Measurements from ENCODE around the gene IFNA14.
"Not testable (repeated sequence)": the region's sequence is repeated elsewhere in the genome, so short reads cannot be mapped to it uniquely, and the experiment has no call there.

DNA sequence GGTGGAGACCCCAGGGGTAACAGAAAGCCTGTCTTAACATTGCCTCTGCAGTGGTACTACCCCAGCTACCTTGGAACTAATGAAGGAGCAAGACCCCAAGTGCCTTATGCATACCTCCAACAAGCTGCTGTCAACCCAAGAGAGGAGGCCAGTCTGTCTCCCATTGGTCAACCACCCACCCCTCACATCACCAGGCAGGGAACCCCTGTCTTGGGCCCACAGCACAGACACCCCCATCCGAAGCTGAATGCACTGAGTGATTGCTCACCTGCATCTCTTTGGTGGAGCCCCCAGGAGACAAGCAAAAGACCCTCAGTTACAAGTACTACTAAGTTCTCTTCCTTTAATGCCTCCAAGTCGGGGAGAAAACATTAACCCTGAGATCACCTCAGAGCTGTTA, 27.6 kb downstream of the IFNA14 start:
- TF ChIP-seq, protein P1, sequence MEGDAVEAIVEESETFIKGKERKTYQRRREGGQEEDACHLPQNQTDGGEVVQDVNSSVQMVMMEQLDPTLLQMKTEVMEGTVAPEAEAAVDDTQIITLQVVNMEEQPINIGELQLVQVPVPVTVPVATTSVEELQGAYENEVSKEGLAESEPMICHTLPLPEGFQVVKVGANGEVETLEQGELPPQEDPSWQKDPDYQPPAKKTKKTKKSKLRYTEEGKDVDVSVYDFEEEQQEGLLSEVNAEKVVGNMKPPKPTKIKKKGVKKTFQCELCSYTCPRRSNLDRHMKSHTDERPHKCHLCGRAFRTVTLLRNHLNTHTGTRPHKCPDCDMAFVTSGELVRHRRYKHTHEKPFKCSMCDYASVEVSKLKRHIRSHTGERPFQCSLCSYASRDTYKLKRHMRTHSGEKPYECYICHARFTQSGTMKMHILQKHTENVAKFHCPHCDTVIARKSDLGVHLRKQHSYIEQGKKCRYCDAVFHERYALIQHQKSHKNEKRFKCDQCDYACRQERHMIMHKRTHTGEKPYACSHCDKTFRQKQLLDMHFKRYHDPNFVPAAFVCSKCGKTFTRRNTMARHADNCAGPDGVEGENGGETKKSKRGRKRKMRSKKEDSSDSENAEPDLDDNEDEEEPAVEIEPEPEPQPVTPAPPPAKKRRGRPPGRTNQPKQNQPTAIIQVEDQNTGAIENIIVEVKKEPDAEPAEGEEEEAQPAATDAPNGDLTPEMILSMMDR (IDR thresholded peaks at IDR 0.05; ENCODE audit: low read length) = not testable (repeated sequence)
- TF ChIP-seq EZH2 (optimal IDR thresholded peaks at IDR 0.05; ENCODE audit: low read depth, low read length) = not testable (repeated sequence)
